SK-N-SH (cell line): ENCODE results near the gene GCM1. TPM values are rescaled to one million over a fixed set of nuclear protein-coding genes. Genes with fewer than 3 reads are reported as not detected.

Experiments
- CTCF ChIA-PET: fragments of 300-600, 350-600 bp; formaldehyde crosslinking; extraction: SDS; loops from one replicate; lab custom pipeline; 2021; lab: Yijun Ruan, JAX
- POLR2A ChIA-PET: fragments of 350-600 bp; sonication (Branson Sonifier 250); formaldehyde crosslinking; extraction: SDS; loops from one replicate; lab custom pipeline; 2020; ENCODE audit warnings: antibody characterized with exemption, inconsistent platforms; lab: Yijun Ruan, JAX
- DNase-seq: peaks from one replicate; pipeline ENCODE4 v3.0.0; 2012
- H2AFZ ChIP-seq: fragments of 200-600 bp; sonication (generic); 2 replicates; pipeline ENCODE4 v1.8.1; 2016; ENCODE audit warnings: antibody characterized with exemption, mild to moderate bottlenecking, low read depth
- H3F3A ChIP-seq: fragments of 200-600 bp; sonication (generic); replicated peaks from 2 replicates; pipeline ENCODE3; 2016; ENCODE audit warnings: antibody characterized with exemption, mild to moderate bottlenecking; ENCODE audit not compliant: insufficient read depth
- H3K27ac ChIP-seq, 2 experiments: fragments of 200-500 bp in 1 of 2; fragments of 200-600 bp in 1 of 2; sonication (Bioruptor generic) in 1 of 2; sonication (generic), shearing (Covaris generic) in 1 of 2; 2 replicates each; pipeline versions ENCODE4 v1.5.1 to v1.6.1; 2014 to 2016; ENCODE audit warnings: low read depth in 2 of 2, inconsistent platforms in 1 of 2, low read length in 1 of 2, mild to moderate bottlenecking in 1 of 2, mixed read lengths in 1 of 2
- H3K27me3 ChIP-seq: fragments of 200-600 bp; sonication (generic), shearing (Covaris generic); 2 replicates; pipeline ENCODE4 v1.6.1; 2016; ENCODE audit warnings: mixed run types; ENCODE audit not compliant: insufficient read depth
- H3K36me3 ChIP-seq, 2 experiments: fragments of 200-500 bp in 1 of 2; fragments of 200-600 bp in 1 of 2; sonication (Bioruptor generic) in 1 of 2; sonication (generic) in 1 of 2; replicated peaks in 1 of 2; 2 replicates each; pipeline versions ENCODE3 to v1.5.1; 2014 to 2016; ENCODE audit warnings: low read length in 1 of 2, mild to moderate bottlenecking in 1 of 2; ENCODE audit not compliant: insufficient read depth in 2 of 2, control insufficient read depth in 1 of 2
- H3K4me1 ChIP-seq, 2 experiments: fragments of 200-500 bp in 1 of 2; fragments of 200-600 bp in 1 of 2; sonication (Bioruptor generic) in 1 of 2; sonication (generic), shearing (Covaris generic) in 1 of 2; 2 replicates each; pipeline versions ENCODE4 v1.5.1 to v1.6.1; 2014 to 2016; ENCODE audit warnings: low read depth in 1 of 2, low read length in 1 of 2, mixed run types in 1 of 2; ENCODE audit not compliant: insufficient read depth in 2 of 2, control insufficient read depth in 1 of 2
- H3K4me2 ChIP-seq: fragments of 200-600 bp; sonication (generic), shearing (Covaris generic); 2 replicates; pipeline ENCODE4 v1.6.1; 2017; ENCODE audit warnings: mixed run types
- H3K4me3 ChIP-seq, 2 experiments: fragments of 200-500 bp in 1 of 2; fragments of 200-600 bp in 1 of 2; sonication (Bioruptor generic) in 1 of 2; sonication (generic), shearing (Covaris generic) in 1 of 2; 2 replicates each; pipeline versions ENCODE4 v1.5.1 to v1.8.1; 2014 to 2016; ENCODE audit warnings: low read depth in 2 of 2, inconsistent platforms in 1 of 2, low read length in 1 of 2, mild to moderate bottlenecking in 1 of 2, mixed read lengths in 1 of 2, moderate library complexity in 1 of 2
- H3K79me2 ChIP-seq: fragments of 200-600 bp; sonication (generic); 2 replicates; pipeline ENCODE4 v1.8.1; 2017; ENCODE audit warnings: mild to moderate bottlenecking; ENCODE audit not compliant: insufficient read depth
- H3K9ac ChIP-seq: fragments of 200-600 bp; sonication (generic); 2 replicates; pipeline ENCODE4 v1.6.1; 2017; ENCODE audit warnings: mixed run types
- H3K9me2 ChIP-seq: fragments of 200-600 bp; sonication (generic); 2 replicates; pipeline ENCODE4 v1.6.1; 2017; ENCODE audit warnings: mixed run types
- H3K9me3 ChIP-seq: fragments of 200-600 bp; sonication (generic); 2 replicates; pipeline ENCODE4 v1.6.1; 2017; ENCODE audit warnings: mixed run types, mild to moderate bottlenecking, moderate library complexity
- H4K20me1 ChIP-seq: fragments of 200-600 bp; sonication (generic); 2 replicates; pipeline ENCODE4 v1.6.1; 2017; ENCODE audit warnings: mild to moderate bottlenecking, mixed run types; ENCODE audit not compliant: insufficient read depth
- CHD2 ChIP-seq: fragments of 150-350 bp; IDR thresholded peaks from 2 replicates; pipeline ENCODE4 v1.6.1; 2018; ENCODE audit warnings: low read length; ENCODE audit not compliant: partially characterized antibody
- ELF1 ChIP-seq: IDR thresholded peaks from 2 replicates; pipeline ENCODE4 v1.4.0; 2012
- EZH2phosphoT487 ChIP-seq: fragments of 200-600 bp; sonication (generic); IDR thresholded peaks from 2 replicates; pipeline ENCODE4 v1.6.1; 2017; ENCODE audit warnings: low read depth, mixed run types, mild to moderate bottlenecking, antibody characterized with exemption, moderate library complexity, borderline replicate concordance
- FOSL2 ChIP-seq: IDR thresholded peaks from 2 replicates; pipeline ENCODE4 v1.4.0; 2012; ENCODE audit warnings: low read depth, mild to moderate bottlenecking, moderate library complexity, borderline replicate concordance
- FOXJ3 ChIP-seq: sonication (generic); formaldehyde crosslinking; IDR thresholded peaks from 2 replicates; pipeline ENCODE4 v1.5.1; 2020; ENCODE audit warnings: mild to moderate bottlenecking, missing genetic modification reagents
- FOXM1 ChIP-seq: IDR thresholded peaks from 2 replicates; pipeline ENCODE4 v1.4.0; 2012; ENCODE audit warnings: low read depth, mild to moderate bottlenecking
- GATA2 ChIP-seq: sonication (generic); formaldehyde crosslinking; IDR thresholded peaks from 2 replicates; pipeline ENCODE4 v1.5.0; 2020; ENCODE audit warnings: mild to moderate bottlenecking, missing genetic modification reagents
- JUND ChIP-seq: IDR thresholded peaks from 2 replicates; pipeline ENCODE4 v1.4.0; 2012
- MXI1 ChIP-seq: IDR thresholded peaks from 2 replicates; pipeline ENCODE4 v1.6.1; 2012; ENCODE audit warnings: mild to moderate bottlenecking, low read depth, low read length, improper control_type of control experiment
- NFIC ChIP-seq: IDR thresholded peaks from 2 replicates; pipeline ENCODE4 v1.4.0; 2012; ENCODE audit warnings: borderline replicate concordance
- POLR2AphosphoS5 ChIP-seq: IDR thresholded peaks from 2 replicates; pipeline ENCODE4 v1.6.1; 2012; ENCODE audit warnings: low read depth, low read length
- RAD21 ChIP-seq: IDR thresholded peaks from 2 replicates; pipeline ENCODE4 v1.6.1; 2012; ENCODE audit warnings: mild to moderate bottlenecking, low read length
- RFX5 ChIP-seq: IDR thresholded peaks from 2 replicates; pipeline ENCODE4 v1.6.1; 2012; ENCODE audit warnings: mild to moderate bottlenecking, improper control_type of control experiment, low read length
- RXRA ChIP-seq: IDR thresholded peaks from 2 replicates; pipeline ENCODE4 v1.4.0; 2012; ENCODE audit warnings: low read depth, mild to moderate bottlenecking, borderline replicate concordance
- SIN3A ChIP-seq: IDR thresholded peaks from 2 replicates; pipeline ENCODE4 v1.6.1; 2012; ENCODE audit warnings: low read depth, mild to moderate bottlenecking, low read length, moderate library complexity, borderline replicate concordance
- TAF1 ChIP-seq: IDR thresholded peaks from 2 replicates; pipeline ENCODE4 v1.6.1; 2012; ENCODE audit warnings: low read depth, mild to moderate bottlenecking, low read length, moderate library complexity, borderline replicate concordance
- TCF12 ChIP-seq: IDR thresholded peaks from 2 replicates; pipeline ENCODE4 v1.4.0; 2012
- YY1 ChIP-seq: IDR thresholded peaks from 2 replicates; pipeline ENCODE4 v1.4.0; 2012; ENCODE audit warnings: low read depth, mild to moderate bottlenecking
- WGBS: methylation state at CpG from one replicate; pipeline ENCODE4 v1.1.6; 2017; ENCODE audit warnings: low lambda C conversion rate; 5-methylcytosine and 5-hydroxymethylcytosine counted together
- polyA plus RNA-seq, 3 experiments: library from polyadenylated mRNA; depleted of rRNA; stranded (reverse); fragments of >200 nt; gene quantifications; 2 replicates each; pipeline ENCODE4 v1.2.3, GENCODE V29; 2012
- TF ChIP-seq, protein P1 (sequence below): IDR thresholded peaks from 2 replicates; pipeline ENCODE4; 2012
- TF ChIP-seq, protein P2 (sequence below): IDR thresholded peaks from 2 replicates; pipeline ENCODE4 v1.4.0; 2012; ENCODE audit warnings: low read depth
- TF ChIP-seq, protein P3 (sequence below): fragments of 200-600 bp; sonication (generic); IDR thresholded peaks from 2 replicates; pipeline ENCODE4 v1.6.1; 2017; ENCODE audit warnings: antibody characterized with exemption, mild to moderate bottlenecking, moderate library complexity
- TF ChIP-seq, protein P4 (sequence below): IDR thresholded peaks from 2 replicates; pipeline ENCODE4 v1.4.0; 2012; ENCODE audit warnings: low read depth, borderline replicate concordance
- TF ChIP-seq, protein P5 (sequence below): IDR thresholded peaks from 2 replicates; pipeline ENCODE4 v1.4.0; 2012; ENCODE audit warnings: low read depth, borderline replicate concordance

The GCM1 gene
- polyA plus RNA-seq, 1 of the 3 experiments (the other 2 are of a cell fraction): not detected

DNA sequence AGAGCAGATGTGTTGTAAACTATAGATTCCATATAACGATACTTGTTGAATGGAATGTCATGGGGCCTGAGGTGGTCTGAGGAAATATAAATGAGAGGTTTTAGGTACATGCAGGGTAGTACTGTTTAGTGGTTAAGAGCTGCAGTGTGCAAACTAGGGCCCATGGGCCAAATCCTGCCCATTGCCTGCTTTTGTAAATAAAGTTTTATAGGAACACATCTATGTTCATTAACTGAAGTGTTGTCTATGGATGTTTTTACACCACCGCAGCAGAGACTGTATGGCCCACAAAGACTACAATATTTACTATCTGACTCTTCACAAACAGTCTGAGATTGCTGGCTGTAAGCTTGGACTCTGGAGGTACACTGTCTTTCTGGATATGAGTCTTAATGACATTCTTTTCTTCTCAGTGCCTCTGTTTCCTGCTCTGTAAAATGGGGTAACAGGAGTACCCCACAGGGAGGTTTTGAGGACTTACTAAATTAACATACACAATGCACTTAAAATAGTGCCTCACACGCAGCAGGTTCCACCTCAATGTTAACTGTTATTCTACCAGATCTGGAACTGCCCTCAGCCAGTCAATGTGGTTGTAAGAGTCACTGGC lies 12.5 kb downstream of the GCM1 start:
- TF ChIP-seq MXI1 (no peak), ELF1 (no peak), JUND (no peak), GATA2 (no peak), RAD21 (no peak), FOSL2 (no peak), SIN3A (no peak), RXRA (no peak), FOXJ3 (CRISPR knock-in tag) (no peak), EZH2phosphoT487 (no peak), TAF1 (no peak), TCF12 (no peak)
- TF ChIP-seq, protein P1, sequence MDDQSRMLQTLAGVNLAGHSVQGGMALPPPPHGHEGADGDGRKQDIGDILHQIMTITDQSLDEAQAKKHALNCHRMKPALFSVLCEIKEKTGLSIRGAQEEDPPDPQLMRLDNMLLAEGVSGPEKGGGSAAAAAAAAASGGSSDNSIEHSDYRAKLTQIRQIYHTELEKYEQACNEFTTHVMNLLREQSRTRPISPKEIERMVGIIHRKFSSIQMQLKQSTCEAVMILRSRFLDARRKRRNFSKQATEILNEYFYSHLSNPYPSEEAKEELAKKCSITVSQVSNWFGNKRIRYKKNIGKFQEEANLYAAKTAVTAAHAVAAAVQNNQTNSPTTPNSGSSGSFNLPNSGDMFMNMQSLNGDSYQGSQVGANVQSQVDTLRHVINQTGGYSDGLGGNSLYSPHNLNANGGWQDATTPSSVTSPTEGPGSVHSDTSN: no peak
- TF ChIP-seq, protein P2, sequence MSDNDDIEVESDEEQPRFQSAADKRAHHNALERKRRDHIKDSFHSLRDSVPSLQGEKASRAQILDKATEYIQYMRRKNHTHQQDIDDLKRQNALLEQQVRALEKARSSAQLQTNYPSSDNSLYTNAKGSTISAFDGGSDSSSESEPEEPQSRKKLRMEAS: no peak
- TF ChIP-seq, protein P3, sequence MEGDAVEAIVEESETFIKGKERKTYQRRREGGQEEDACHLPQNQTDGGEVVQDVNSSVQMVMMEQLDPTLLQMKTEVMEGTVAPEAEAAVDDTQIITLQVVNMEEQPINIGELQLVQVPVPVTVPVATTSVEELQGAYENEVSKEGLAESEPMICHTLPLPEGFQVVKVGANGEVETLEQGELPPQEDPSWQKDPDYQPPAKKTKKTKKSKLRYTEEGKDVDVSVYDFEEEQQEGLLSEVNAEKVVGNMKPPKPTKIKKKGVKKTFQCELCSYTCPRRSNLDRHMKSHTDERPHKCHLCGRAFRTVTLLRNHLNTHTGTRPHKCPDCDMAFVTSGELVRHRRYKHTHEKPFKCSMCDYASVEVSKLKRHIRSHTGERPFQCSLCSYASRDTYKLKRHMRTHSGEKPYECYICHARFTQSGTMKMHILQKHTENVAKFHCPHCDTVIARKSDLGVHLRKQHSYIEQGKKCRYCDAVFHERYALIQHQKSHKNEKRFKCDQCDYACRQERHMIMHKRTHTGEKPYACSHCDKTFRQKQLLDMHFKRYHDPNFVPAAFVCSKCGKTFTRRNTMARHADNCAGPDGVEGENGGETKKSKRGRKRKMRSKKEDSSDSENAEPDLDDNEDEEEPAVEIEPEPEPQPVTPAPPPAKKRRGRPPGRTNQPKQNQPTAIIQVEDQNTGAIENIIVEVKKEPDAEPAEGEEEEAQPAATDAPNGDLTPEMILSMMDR: no peak
- H3K4me2 ChIP-seq: no peak overlapping the region
- no peaks in the 10 kb centered on the region for H3K9me3 ChIP-seq
- H3K9ac ChIP-seq: no peak overlapping the region
- ChIA-PET CTCF (interaction anchor here (1.2 kb wide), 1 partner anchor 15 kb away, joined by 5 read pairs; no protein-coding TSS in a partner anchor), POLR2A (no interaction called here)
- H4K20me1 ChIP-seq: no peaks in the 10 kb centered on the region
- no peaks in the 10 kb centered on the region for H3K9me2 ChIP-seq
- H3K79me2 ChIP-seq: no peaks in the 10 kb centered on the region
- no peaks in the 10 kb centered on the region for H3K4me1 ChIP-seq
- H2AFZ ChIP-seq: no peak overlapping the region
- H3K4me3 ChIP-seq: no peak overlapping the region
- no peak overlapping the region for H3K27ac ChIP-seq
- H3F3A ChIP-seq: no peaks in the 10 kb centered on the region
- no peak for DNase-seq
- H3K27me3 ChIP-seq: no peaks in the 10 kb centered on the region; the same call in 1 of the 2 replicates
- no peaks in the 10 kb centered on the region for H3K36me3 ChIP-seq
- 69% methylated on average over 3 of the region's 3 CpGs for WGBS

DNA sequence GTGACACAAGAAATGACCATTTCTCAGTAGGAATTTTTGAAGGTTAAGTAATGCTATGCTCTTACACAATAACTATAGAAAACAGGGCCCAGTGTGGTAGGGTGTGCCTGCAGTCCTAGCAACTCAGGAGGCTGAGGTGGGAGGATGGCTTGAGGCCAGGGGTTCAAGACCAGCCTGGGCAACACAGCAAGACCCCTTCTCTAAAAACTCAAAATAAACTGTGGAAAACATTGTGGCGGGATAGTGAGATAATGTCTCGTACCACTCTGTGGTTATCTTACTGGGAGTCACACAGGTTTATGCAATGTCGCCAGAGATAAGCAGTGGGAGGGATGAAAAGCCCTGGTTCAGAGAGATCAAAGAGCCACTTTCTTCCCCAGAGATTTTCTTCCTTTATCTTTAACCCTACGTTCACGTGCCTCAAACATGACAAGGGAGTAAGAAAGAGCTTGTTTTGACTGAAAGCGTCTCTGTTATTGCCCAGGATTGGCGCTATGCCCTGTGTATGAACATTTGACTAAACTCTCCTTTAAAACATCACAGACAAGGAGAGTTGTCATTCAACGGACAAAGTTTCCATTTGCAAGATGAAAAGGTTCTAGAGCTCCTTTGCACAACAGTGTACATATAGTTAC lies 13.9 kb downstream of the GCM1 start:
- no peaks in the 10 kb centered on the region for H4K20me1 ChIP-seq
- ChIA-PET CTCF (no interaction called here), POLR2A (no interaction called here)
- no peaks in the 10 kb centered on the region; the same call in 1 of the 2 replicates for H3K27me3 ChIP-seq
- H3K9me3 ChIP-seq: no peaks in the 10 kb centered on the region
- no peak overlapping the region for H3K4me3 ChIP-seq
- H3K27ac ChIP-seq: no peak overlapping the region
- H3K9ac ChIP-seq: no peak overlapping the region
- no peaks in the 10 kb centered on the region for H3K9me2 ChIP-seq
- no peak overlapping the region for H2AFZ ChIP-seq
- no peaks in the 10 kb centered on the region for H3K36me3 ChIP-seq
- H3K4me2 ChIP-seq: no peak overlapping the region
- H3K4me1 ChIP-seq: no peaks in the 10 kb centered on the region
- H3K79me2 ChIP-seq: no peaks in the 10 kb centered on the region
- WGBS: 58% methylated on average over 8 of the region's 8 CpGs
- DNase-seq: no peak
- TF ChIP-seq CHD2 (no peak), YY1 (no peak), NFIC (no peak), FOXM1 (no peak), JUND (no peak), MXI1 (no peak), POLR2AphosphoS5 (no peak), RFX5 (no peak)
- TF ChIP-seq, protein P4, sequence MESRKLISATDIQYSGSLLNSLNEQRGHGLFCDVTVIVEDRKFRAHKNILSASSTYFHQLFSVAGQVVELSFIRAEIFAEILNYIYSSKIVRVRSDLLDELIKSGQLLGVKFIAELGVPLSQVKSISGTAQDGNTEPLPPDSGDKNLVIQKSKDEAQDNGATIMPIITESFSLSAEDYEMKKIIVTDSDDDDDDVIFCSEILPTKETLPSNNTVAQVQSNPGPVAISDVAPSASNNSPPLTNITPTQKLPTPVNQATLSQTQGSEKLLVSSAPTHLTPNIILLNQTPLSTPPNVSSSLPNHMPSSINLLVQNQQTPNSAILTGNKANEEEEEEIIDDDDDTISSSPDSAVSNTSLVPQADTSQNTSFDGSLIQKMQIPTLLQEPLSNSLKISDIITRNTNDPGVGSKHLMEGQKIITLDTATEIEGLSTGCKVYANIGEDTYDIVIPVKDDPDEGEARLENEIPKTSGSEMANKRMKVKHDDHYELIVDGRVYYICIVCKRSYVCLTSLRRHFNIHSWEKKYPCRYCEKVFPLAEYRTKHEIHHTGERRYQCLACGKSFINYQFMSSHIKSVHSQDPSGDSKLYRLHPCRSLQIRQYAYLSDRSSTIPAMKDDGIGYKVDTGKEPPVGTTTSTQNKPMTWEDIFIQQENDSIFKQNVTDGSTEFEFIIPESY: no peak
- TF ChIP-seq, protein P5, sequence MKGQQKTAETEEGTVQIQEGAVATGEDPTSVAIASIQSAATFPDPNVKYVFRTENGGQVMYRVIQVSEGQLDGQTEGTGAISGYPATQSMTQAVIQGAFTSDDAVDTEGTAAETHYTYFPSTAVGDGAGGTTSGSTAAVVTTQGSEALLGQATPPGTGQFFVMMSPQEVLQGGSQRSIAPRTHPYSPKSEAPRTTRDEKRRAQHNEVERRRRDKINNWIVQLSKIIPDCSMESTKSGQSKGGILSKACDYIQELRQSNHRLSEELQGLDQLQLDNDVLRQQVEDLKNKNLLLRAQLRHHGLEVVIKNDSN: no peak
- H3F3A ChIP-seq: no peaks in the 10 kb centered on the region
